Esophagus squamous epithelium (tissue), 4 donors: Measurements from ENCODE around the gene MRPS17.

Experiments
- CTCF ChIP-seq, 6 experiments: fragments of 450-650 bp in 4 of 6; fragments of 200-600 bp in 2 of 6; sonication (generic) in 2 of 6; IDR thresholded peaks; one replicate each; pipeline ENCODE4 v1.5.1; 2016 to 2019; ENCODE audit warnings: antibody characterized with exemption in 6 of 6, mild to moderate bottlenecking in 4 of 6, moderate library complexity in 4 of 6
- POLR2A ChIP-seq, 4 donors: fragments of 450-650 bp; IDR thresholded peaks; one replicate each; pipeline ENCODE4 v1.6.1; 2017; ENCODE audit warnings: antibody characterized with exemption in 4 of 4, mild to moderate bottlenecking in 4 of 4, moderate library complexity in 3 of 4

DNA sequence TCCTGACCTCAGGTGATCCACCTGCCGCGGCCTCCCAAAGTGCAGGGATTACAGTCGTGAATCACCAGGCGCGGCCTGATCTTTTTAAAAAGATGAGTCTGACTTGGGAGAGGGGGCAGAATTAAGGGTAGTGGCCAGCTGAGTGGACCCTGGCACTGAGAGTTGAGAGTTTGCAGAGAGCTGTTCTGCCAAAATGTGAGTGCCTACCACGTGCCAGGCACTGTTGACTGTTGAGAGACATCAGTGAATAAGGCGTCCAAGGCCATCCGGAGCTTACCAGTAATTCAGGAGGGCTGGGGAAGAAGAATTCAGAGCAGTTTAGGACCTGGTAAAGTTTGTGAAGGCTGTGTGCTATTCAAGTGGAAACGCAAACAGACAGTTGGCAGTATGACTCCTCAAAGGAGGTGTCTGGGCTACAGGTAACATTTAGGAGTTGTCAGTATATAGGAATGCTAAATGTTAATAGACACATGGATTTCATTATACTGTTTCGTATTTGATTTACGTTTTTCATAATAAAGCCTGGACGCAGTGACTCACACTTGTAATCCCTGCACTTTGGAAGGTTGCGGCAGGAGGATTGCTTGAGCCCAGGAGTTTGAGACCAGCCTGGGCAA is 14.2 kb downstream of the MRPS17 start:
- TF ChIP-seq CTCF (IDR thresholded peaks at IDR 0.05) (no peak), POLR2A (IDR thresholded peaks at IDR 0.05) (no peak)
